BE2C (cell line): ENCODE data around the gene SIGLEC6.

Experiments used
- DNase-seq: peaks from one replicate; pipeline ENCODE4 v3.0.0-alpha.2; 2020
- H3K27me3 ChIP-seq: fragments of 250-450 bp; sonication (Bioruptor Pico); 2 replicates; pipeline ENCODE4 v1.5.1; 2020; ENCODE audit warnings: mild to moderate bottlenecking
- H3K36me3 ChIP-seq: fragments of 250-450 bp; sonication (Bioruptor Pico); 2 replicates; pipeline ENCODE4 v1.5.1; 2020; ENCODE audit warnings: mild to moderate bottlenecking
- H3K4me1 ChIP-seq: fragments of 250-450 bp; sonication (Bioruptor Pico); 2 replicates; pipeline ENCODE4 v1.5.1; 2020
- H3K4me3 ChIP-seq: 2 replicates; pipeline ENCODE4 v1.5.1; 2011; ENCODE audit warnings: low read depth, low read length
- H3K9me3 ChIP-seq: fragments of 250-450 bp; sonication (Bioruptor Pico); 2 replicates; pipeline ENCODE4 v1.5.1; 2020
- TF ChIP-seq, protein P1 (sequence below): IDR thresholded peaks from 2 replicates; pipeline ENCODE4 v1.5.1; 2012; ENCODE audit warnings: mild to moderate bottlenecking, low read depth, low read length

The SIGLEC6 gene

DNA sequence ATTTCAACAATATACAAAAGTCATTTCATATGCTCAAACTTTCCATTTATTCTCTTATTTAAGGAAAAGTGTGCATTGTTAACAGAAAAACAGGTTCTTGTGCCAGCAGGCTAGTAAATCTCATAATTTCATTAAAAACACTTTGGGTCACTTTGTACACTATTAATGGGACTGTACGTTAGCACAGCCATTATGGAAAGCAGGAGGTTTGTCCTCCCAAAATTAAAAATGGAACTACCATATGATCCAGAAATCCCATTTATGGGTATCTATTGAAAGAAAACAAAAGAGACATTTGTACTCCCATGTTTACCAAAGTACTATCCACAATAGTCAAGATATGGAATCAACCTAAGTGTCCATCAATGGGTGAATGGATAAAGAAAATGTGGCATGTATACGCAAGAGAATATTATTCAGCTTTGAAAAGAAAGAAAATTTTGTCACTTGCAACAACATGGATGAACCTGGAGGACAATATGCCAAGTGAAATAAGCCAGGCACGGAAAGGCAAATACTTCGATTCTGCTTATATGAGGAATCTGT, 8.4 kb upstream of the SIGLEC6 start:
- no peaks in the 10 kb centered on the region for H3K9me3 ChIP-seq
- no peak for DNase-seq
- no peaks in the 10 kb centered on the region for H3K36me3 ChIP-seq
- H3K4me3 ChIP-seq: no peak overlapping the region
- no peaks in the 10 kb centered on the region for H3K4me1 ChIP-seq
- H3K27me3 ChIP-seq: peaks cover 15% of the 10 kb centered on the region
- TF ChIP-seq, protein P1, sequence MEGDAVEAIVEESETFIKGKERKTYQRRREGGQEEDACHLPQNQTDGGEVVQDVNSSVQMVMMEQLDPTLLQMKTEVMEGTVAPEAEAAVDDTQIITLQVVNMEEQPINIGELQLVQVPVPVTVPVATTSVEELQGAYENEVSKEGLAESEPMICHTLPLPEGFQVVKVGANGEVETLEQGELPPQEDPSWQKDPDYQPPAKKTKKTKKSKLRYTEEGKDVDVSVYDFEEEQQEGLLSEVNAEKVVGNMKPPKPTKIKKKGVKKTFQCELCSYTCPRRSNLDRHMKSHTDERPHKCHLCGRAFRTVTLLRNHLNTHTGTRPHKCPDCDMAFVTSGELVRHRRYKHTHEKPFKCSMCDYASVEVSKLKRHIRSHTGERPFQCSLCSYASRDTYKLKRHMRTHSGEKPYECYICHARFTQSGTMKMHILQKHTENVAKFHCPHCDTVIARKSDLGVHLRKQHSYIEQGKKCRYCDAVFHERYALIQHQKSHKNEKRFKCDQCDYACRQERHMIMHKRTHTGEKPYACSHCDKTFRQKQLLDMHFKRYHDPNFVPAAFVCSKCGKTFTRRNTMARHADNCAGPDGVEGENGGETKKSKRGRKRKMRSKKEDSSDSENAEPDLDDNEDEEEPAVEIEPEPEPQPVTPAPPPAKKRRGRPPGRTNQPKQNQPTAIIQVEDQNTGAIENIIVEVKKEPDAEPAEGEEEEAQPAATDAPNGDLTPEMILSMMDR: no peak

DNA sequence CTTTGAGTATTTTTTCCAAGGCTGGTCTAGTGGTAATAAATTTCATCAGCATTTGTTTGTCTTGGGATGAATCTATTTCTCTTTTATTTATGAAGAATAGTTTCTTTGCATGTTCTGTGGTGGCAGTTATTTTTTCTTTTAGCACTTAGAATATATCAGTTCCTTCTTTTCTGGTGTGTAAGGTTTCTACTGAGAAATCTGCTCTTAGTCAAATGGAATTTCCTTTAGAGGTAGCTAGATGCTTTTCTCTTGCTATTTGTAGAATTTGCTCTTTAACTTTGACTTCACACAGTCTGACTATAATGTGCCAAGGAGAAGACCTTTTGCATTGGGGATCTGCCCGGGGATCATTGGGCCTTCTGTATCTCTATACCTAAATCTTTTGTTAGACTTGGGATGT, 4.1 kb upstream of the SIGLEC6 start:
- H3K4me3 ChIP-seq: no peak overlapping the region
- DNase-seq: no peak
- no peaks in the 10 kb centered on the region for H3K9me3 ChIP-seq
- H3K27me3 ChIP-seq: peaks cover 46% of the 10 kb centered on the region
- TF ChIP-seq, protein P1: no peak
- H3K36me3 ChIP-seq: no peaks in the 10 kb centered on the region
- no peaks in the 10 kb centered on the region for H3K4me1 ChIP-seq

DNA sequence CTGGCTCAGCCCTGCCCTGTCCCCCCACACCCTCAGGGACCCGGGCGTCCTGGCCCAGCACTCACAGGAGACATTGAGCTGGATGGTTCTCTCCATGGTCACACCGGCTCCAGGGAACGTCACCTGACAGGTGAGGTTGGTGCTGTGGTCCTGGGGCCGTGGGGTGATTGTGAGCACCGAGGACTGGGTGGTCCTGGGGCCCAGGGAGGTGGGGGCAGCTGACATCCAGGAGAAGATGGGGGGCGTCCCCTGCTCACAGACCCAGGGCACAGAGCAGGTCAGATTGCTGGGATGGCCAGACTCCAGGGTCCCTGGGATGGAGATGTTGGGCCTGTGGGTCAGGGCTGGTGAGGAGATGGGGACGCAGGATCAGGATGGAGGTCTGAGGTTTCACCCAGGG, 854 bp downstream of the SIGLEC6 start:
- Histone ChIP-seq H3K4me1 (no peaks in the 10 kb centered on the region), H3K27me3 (peaks cover 47% of the 10 kb centered on the region), H3K4me3 (no peak overlapping the region), H3K9me3 (no peaks in the 10 kb centered on the region), H3K36me3 (no peaks in the 10 kb centered on the region)
- TF ChIP-seq, protein P1: no peak
- DNase-seq: no peak

DNA sequence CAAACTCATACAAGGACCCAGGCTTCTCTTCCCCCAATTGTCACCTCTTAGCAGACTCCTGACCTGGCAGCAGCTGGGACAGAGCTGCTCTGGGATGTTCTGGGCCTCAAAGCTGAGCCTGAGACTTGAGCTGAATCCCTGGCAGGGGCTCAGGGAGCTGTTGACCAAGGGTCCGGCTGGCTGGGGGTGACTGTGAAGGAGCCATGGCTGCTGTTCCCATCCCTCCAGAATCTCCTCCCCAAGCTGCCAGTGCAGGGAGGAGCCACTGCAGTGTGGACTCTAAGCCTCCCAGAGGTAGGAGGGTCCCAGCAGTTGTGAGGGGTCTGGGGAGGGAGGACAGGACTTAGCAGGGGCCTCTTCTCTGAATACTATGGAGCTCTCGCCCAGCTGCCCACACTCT, 2.2 kb downstream of the SIGLEC6 start:
- peaks cover 47% of the 10 kb centered on the region for H3K27me3 ChIP-seq
- TF ChIP-seq, protein P1: no peak

DNA sequence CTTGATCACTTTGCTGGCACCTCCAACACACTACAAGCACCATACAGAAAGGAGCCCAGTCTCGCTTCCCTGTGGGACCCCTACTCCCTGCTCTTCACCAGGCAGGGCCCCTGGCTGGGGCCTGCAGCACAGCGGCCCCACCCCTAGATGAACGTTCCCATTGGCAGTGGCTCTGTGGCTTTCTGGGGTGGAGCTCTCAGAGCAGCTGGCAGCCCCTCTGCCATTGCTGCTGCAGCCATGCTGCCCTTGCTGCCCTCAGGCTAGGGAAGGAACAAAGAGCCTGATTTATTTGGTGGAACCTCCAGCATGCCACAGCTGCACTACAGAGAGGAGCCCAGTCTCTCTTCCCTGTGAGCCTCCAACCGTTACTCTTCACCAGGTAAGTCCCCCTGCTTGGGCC, 5.8 kb downstream of the SIGLEC6 start:
- Histone ChIP-seq H3K4me1 (no peaks in the 10 kb centered on the region), H3K4me3 (no peak overlapping the region), H3K9me3 (no peaks in the 10 kb centered on the region), H3K36me3 (no peaks in the 10 kb centered on the region), H3K27me3 (peaks cover 25% of the 10 kb centered on the region)
- no peak for DNase-seq
- TF ChIP-seq, protein P1: no peak

More for the DNA sequence above, 2.2 kb downstream of the SIGLEC6 start:
- no peaks in the 10 kb centered on the region for H3K4me1 ChIP-seq
- H3K36me3 ChIP-seq: no peaks in the 10 kb centered on the region
- no peaks in the 10 kb centered on the region for H3K9me3 ChIP-seq
- DNase-seq: no peak
- no peak overlapping the region for H3K4me3 ChIP-seq

DNA sequence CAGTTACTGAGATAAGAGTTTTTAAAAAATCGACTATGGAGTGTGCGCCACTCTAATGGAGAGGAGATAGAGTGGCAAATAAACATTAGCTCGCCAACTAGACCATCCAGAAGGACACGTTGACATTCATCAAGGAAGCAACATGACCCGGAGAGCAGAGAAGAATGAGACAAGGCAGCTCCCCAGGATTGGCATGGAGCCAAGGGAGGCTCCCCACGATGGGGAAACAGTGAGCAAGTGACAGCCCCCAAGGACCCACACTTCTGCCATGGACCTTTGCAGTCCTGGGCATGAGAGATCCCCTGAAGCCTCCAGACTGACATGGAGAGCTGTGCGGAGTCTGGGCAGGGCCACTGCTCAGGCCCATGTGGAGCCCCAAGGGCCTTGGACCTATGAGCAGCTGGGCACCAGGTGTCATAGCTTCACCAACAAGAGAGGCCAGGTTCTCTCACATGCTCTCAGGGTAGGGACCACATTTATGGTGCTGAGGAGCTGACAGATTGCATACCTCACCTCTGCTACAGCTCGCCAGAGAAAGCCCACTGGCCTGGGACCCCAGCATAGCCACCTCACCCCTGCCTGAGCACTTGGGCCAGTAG, 6.7 kb downstream of the SIGLEC6 start:
- no peaks in the 10 kb centered on the region for H3K4me1 ChIP-seq
- H3K9me3 ChIP-seq: no peaks in the 10 kb centered on the region
- TF ChIP-seq, protein P1: no peak
- H3K36me3 ChIP-seq: no peaks in the 10 kb centered on the region
- no peak for DNase-seq
- peaks cover 16% of the 10 kb centered on the region; the same call in 1 of the 2 replicates for H3K27me3 ChIP-seq
- H3K4me3 ChIP-seq: no peak overlapping the region
